ENCODE data around the gene RBM28. TPM values are rescaled to one million over a fixed set of nuclear protein-coding genes. Genes with fewer than 3 reads are reported as not detected.
A peak's percentile ranks its signal among the peaks of the same experiment; 100 is the strongest.

Gene RBM28
- total RNA-seq, 2 experiments from 2014 or later = 46.2 to 56.0 TPM

- peaks cover 44% of the 10 kb centered on the region for H3K27me3 Mint-ChIP-seq
Measured at GRCh38 chr7:128365432-128365831, 21.7 kb upstream of the RBM28 start.

GRCh38 chr7:128364166-128364870 lies 20.6 kb upstream of the RBM28 start:
- intact Hi-C loops (cut with micrococcal nuclease) = loop anchor here (5.0 kb wide), 1 partner anchor 333 kb away; no protein-coding TSS in a partner anchor
- Mint-ChIP-seq H3K27me3 (peaks cover 47% of the 10 kb centered on the region), H3K9me3 (no peaks in the 10 kb centered on the region), H3K36me3 (no peaks in the 10 kb centered on the region), H3K4me3 (no peak overlapping the region), H3K27ac (no peak overlapping the region), H3K4me1 (ENCODE audit: low read depth) (peaks cover 21% of the 10 kb centered on the region)
- ChIA-PET CTCF (interaction anchor here (1.0 to 1.6 kb wide), 3 partner anchors 17 to 24 kb away, joined by 4 to 6 read pairs (median 6); no protein-coding TSS in a partner anchor), POLR2A (no interaction called here)
- DNase-seq = no peak

More at GRCh38 chr7:128365432-128365831, 21.7 kb upstream of the RBM28 start:
- ChIA-PET POLR2A (no interaction called here), CTCF (interaction anchor here (1.3 to 4.7 kb wide), 2 partner anchors 18 to 23 kb away, joined by 4 to 15 read pairs; no protein-coding TSS in a partner anchor)
- H3K4me3 Mint-ChIP-seq = no peak overlapping the region
- H3K9me3 Mint-ChIP-seq = no peaks in the 10 kb centered on the region
- peaks cover 21% of the 10 kb centered on the region for H3K4me1 Mint-ChIP-seq (ENCODE audit: low read depth)
- no peak for DNase-seq
- H3K36me3 Mint-ChIP-seq = no peaks in the 10 kb centered on the region
- H3K27ac Mint-ChIP-seq = no peak overlapping the region
- intact Hi-C loops (cut with micrococcal nuclease) = no loop called here

- no peaks in the 10 kb centered on the region for H3K36me3 Mint-ChIP-seq
- intact Hi-C loops (cut with micrococcal nuclease) = loop anchor here (2.0 to 5.0 kb wide), 2 partner anchors 16 to 334 kb away; no protein-coding TSS in a partner anchor
- POLR2A ChIA-PET = no interaction called here
Measured at GRCh38 chr7:128363261-128363721, 19.6 kb upstream of the RBM28 start.

GRCh38 chr7:128362670-128363069 lies 19.0 kb upstream of the RBM28 start:
- H3K4me1 Mint-ChIP-seq (ENCODE audit: low read depth) = peaks cover 21% of the 10 kb centered on the region
- peaks cover 47% of the 10 kb centered on the region for H3K27me3 Mint-ChIP-seq
- H3K36me3 Mint-ChIP-seq = no peaks in the 10 kb centered on the region
- H3K4me3 Mint-ChIP-seq = peak overlapping the region; percentile 69
- no peaks in the 10 kb centered on the region for H3K9me3 Mint-ChIP-seq
- intact Hi-C loops (cut with micrococcal nuclease) = loop anchor here (2.0 to 5.0 kb wide), 2 partner anchors 16 to 335 kb away; no protein-coding TSS in a partner anchor
- CTCF ChIA-PET = interaction anchor here (1.0 to 7.2 kb wide), 10 partner anchors 10 to 91 kb away, joined by 3 to 48 read pairs (median 4); no protein-coding TSS in a partner anchor
- POLR2A ChIA-PET = no interaction called here
- H3K27ac Mint-ChIP-seq = no peak overlapping the region
- DNase-seq = no peak

More at GRCh38 chr7:128363261-128363721, 19.6 kb upstream of the RBM28 start:
- peaks cover 21% of the 10 kb centered on the region for H3K4me1 Mint-ChIP-seq (ENCODE audit: low read depth)
- H3K4me3 Mint-ChIP-seq = no peak overlapping the region
- no peak overlapping the region for H3K27ac Mint-ChIP-seq
- no peak for DNase-seq
- H3K9me3 Mint-ChIP-seq = no peaks in the 10 kb centered on the region
- peaks cover 47% of the 10 kb centered on the region for H3K27me3 Mint-ChIP-seq
- CTCF ChIA-PET = interaction anchor here (1.0 to 7.2 kb wide), 9 partner anchors 10 to 90 kb away, joined by 3 to 48 read pairs (median 4); no protein-coding TSS in a partner anchor

- no peak within 1 kb of the TSS for H3K27ac Mint-ChIP-seq
- intact Hi-C loops (cut with micrococcal nuclease) = loop anchor here (2.0 to 5.0 kb wide), 2 partner anchors 15 to 336 kb away; no protein-coding TSS in a partner anchor
- peak; percentile 48 for DNase-seq
- peaks cover 21% of the 10 kb centered on the region for H3K4me1 Mint-ChIP-seq (ENCODE audit: low read depth)
- H3K9me3 Mint-ChIP-seq = no peaks in the 10 kb centered on the region
- no peaks in the 10 kb centered on the region for H3K36me3 Mint-ChIP-seq
- H3K27me3 Mint-ChIP-seq = peaks cover 42% of the 10 kb centered on the region
- ChIA-PET CTCF (interaction anchor here (0.6 to 7.2 kb wide), 11 partner anchors 9 to 185 kb away, joined by 3 to 48 read pairs (median 3); no protein-coding TSS in a partner anchor), POLR2A (no interaction called here)
- H3K4me3 Mint-ChIP-seq = peak within 1 kb of the TSS; percentile 69
Measured at GRCh38 chr7:128361411-128362379, 18.0 kb upstream of the RBM28 start, which contains the start of gene PRRT4. Gene PRRT4 (minus strand): TSS chr7:128361690.

- CTCF ChIA-PET = interaction anchor here (1.3 to 7.2 kb wide), 3 partner anchors 12 to 27 kb away, joined by 7 to 48 read pairs (median 25); no protein-coding TSS in a partner anchor
- Mint-ChIP-seq H3K4me3 (no peak overlapping the region), H3K9me3 (no peaks in the 10 kb centered on the region), H3K27me3 (peaks cover 32% of the 10 kb centered on the region), H3K36me3 (no peaks in the 10 kb centered on the region), H3K27ac (no peak overlapping the region), H3K4me1 (ENCODE audit: low read depth) (peaks cover 21% of the 10 kb centered on the region)
- intact Hi-C loops (cut with micrococcal nuclease) = loop anchor here (5.0 kb wide), 1 partner anchor 337 kb away; no protein-coding TSS in a partner anchor
- DNase-seq = no peak
- POLR2A ChIA-PET = no interaction called here
Measured at GRCh38 chr7:128360359-128360678, 16.6 kb upstream of the RBM28 start.

- Mint-ChIP-seq H3K4me1 (ENCODE audit: low read depth) (peaks cover 21% of the 10 kb centered on the region), H3K36me3 (no peaks in the 10 kb centered on the region), H3K27me3 (peaks cover 32% of the 10 kb centered on the region), H3K27ac (no peak overlapping the region), H3K9me3 (no peaks in the 10 kb centered on the region), H3K4me3 (no peak overlapping the region)
- CTCF ChIA-PET = interaction anchor here (1.3 to 7.2 kb wide), 3 partner anchors 12 to 28 kb away, joined by 7 to 48 read pairs (median 25); no protein-coding TSS in a partner anchor
- intact Hi-C loops (cut with micrococcal nuclease) = loop anchor here (5.0 kb wide), 1 partner anchor 337 kb away; no protein-coding TSS in a partner anchor
- POLR2A ChIA-PET = no interaction called here
- no peak for DNase-seq
Measured at GRCh38 chr7:128359939-128360338, 16.2 kb upstream of the RBM28 start.

- DNase-seq = no peak
- intact Hi-C loops (cut with micrococcal nuclease) = no loop called here
- Mint-ChIP-seq H3K36me3 (no peaks in the 10 kb centered on the region), H3K9me3 (no peaks in the 10 kb centered on the region), H3K27me3 (peaks cover 29% of the 10 kb centered on the region), H3K4me3 (no peak overlapping the region), H3K4me1 (ENCODE audit: low read depth) (peaks cover 21% of the 10 kb centered on the region), H3K27ac (no peak overlapping the region)
- ChIA-PET CTCF (interaction anchor here (4.7 to 7.2 kb wide), 2 partner anchors 11 to 28 kb away, joined by 25 to 48 read pairs; no protein-coding TSS in a partner anchor), POLR2A (no interaction called here)
Measured at GRCh38 chr7:128359336-128359735, 15.6 kb upstream of the RBM28 start.

GRCh38 chr7:128358233-128358632 lies 14.5 kb upstream of the RBM28 start:
- CTCF ChIA-PET = interaction anchor here (1.0 to 7.2 kb wide), 5 partner anchors 10 to 97 kb away, joined by 3 to 48 read pairs (median 5); no protein-coding TSS in a partner anchor
- H3K9me3 Mint-ChIP-seq = no peaks in the 10 kb centered on the region
- DNase-seq = no peak
- no peak overlapping the region for H3K4me3 Mint-ChIP-seq
- H3K27ac Mint-ChIP-seq = no peak overlapping the region
- peaks cover 29% of the 10 kb centered on the region for H3K27me3 Mint-ChIP-seq
- intact Hi-C loops (cut with micrococcal nuclease) = no loop called here
- POLR2A ChIA-PET = interaction anchor here (1.2 kb wide), 1 partner anchor 14 kb away, joined by 5 read pairs; the partner anchor contains the start of gene RBM28
- peaks cover 21% of the 10 kb centered on the region for H3K4me1 Mint-ChIP-seq (ENCODE audit: low read depth)
- no peaks in the 10 kb centered on the region for H3K36me3 Mint-ChIP-seq

GRCh38 chr7:128357217-128357613 lies 13.5 kb upstream of the RBM28 start:
- H3K9me3 Mint-ChIP-seq = no peaks in the 10 kb centered on the region
- H3K4me1 Mint-ChIP-seq (ENCODE audit: low read depth) = peaks cover 14% of the 10 kb centered on the region
- no peak for DNase-seq
- peaks cover 27% of the 10 kb centered on the region for H3K27me3 Mint-ChIP-seq
- no peaks in the 10 kb centered on the region for H3K36me3 Mint-ChIP-seq
- ChIA-PET POLR2A (interaction anchor here (1.2 kb wide), 1 partner anchor 13 kb away, joined by 5 read pairs; the partner anchor contains the start of gene RBM28), CTCF (interaction anchor here (0.6 to 7.2 kb wide), 6 partner anchors 9 to 98 kb away, joined by 3 to 48 read pairs (median 4); no protein-coding TSS in a partner anchor)
- no peak overlapping the region for H3K27ac Mint-ChIP-seq
- intact Hi-C loops (cut with micrococcal nuclease) = no loop called here
- no peak overlapping the region for H3K4me3 Mint-ChIP-seq

- ChIA-PET POLR2A (no interaction called here), CTCF (interaction anchor here (1.4 to 7.2 kb wide), 4 partner anchors 9 to 71 kb away, joined by 5 to 48 read pairs (median 30); no protein-coding TSS in a partner anchor)
- no peaks in the 10 kb centered on the region for H3K9me3 Mint-ChIP-seq
- no peak for DNase-seq
- peaks cover 8% of the 10 kb centered on the region for H3K4me1 Mint-ChIP-seq (ENCODE audit: low read depth)
- intact Hi-C loops (cut with micrococcal nuclease) = no loop called here
- peaks cover 22% of the 10 kb centered on the region for H3K27me3 Mint-ChIP-seq
- H3K36me3 Mint-ChIP-seq = no peaks in the 10 kb centered on the region
- no peak overlapping the region for H3K4me3 Mint-ChIP-seq
- no peak overlapping the region for H3K27ac Mint-ChIP-seq
Measured at GRCh38 chr7:128356546-128357216, 13.0 kb upstream of the RBM28 start.

All from activated CD4-positive, alpha-beta memory T cell treated with anti-CD3 and anti-CD28 coated beads for 36 hours (primary cell).